NCI-H146 (cell line): ENCODE results near the gene NMB.
"Not testable (repeated sequence)": the region's sequence is repeated elsewhere in the genome, so short reads cannot be mapped to it uniquely, and the experiment has no call there.

Source experiments
- DNase-seq: peaks from one replicate; lab custom pipeline; 2025; lab: John Stamatoyannopoulos, UW

The NMB gene

GRCh38 chr15:84654689-84655453, 3.1 kb downstream of the NMB start:
- DNase-seq = peak; percentile 68

GRCh38 chr15:84653910-84654688, 3.9 kb downstream of the NMB start, which contains the start of gene WDR73:
TSS of gene WDR73 (minus strand) at chr15:84654283. CDS start at chr15:84654274, 9 bp downstream.
- DNase-seq = peak; percentile 91

GRCh38 chr15:84653584-84653909, 4.5 kb downstream of the NMB start:
- peak; percentile 33 for DNase-seq

GRCh38 chr15:84649706-84650105, 8.3 kb downstream of the NMB start:
- DNase-seq = no peak

- DNase-seq = no peak
Measured at GRCh38 chr15:84648539-84648938, 9.5 kb downstream of the NMB start.

- DNase-seq = no peak
Measured at GRCh38 chr15:84647726-84648125, 10.3 kb downstream of the NMB start.

- DNase-seq = no peak
Measured at GRCh38 chr15:84645997-84646396, 12.0 kb downstream of the NMB start.

- DNase-seq = no peak
Measured at GRCh38 chr15:84645496-84645895, 12.5 kb downstream of the NMB start.

- DNase-seq = no peak
Measured at GRCh38 chr15:84643838-84644237, 14.2 kb downstream of the NMB start.

GRCh38 chr15:84642640-84643039, 15.4 kb downstream of the NMB start:
- not testable (repeated sequence) for DNase-seq

GRCh38 chr15:84641871-84642270, 16.1 kb downstream of the NMB start:
- not testable (repeated sequence) for DNase-seq

GRCh38 chr15:84638103-84638502, 19.9 kb downstream of the NMB start:
- DNase-seq = no peak

GRCh38 chr15:84634228-84634837, 23.7 kb downstream of the NMB start:
- DNase-seq = no peak

GRCh38 chr15:84633311-84634227, 24.4 kb downstream of the NMB start:
- peak; percentile 73 for DNase-seq

- DNase-seq = no peak
Measured at GRCh38 chr15:84631706-84632272, 26.2 kb downstream of the NMB start.

- DNase-seq = no peak
Measured at GRCh38 chr15:84629033-84629432, 29.0 kb downstream of the NMB start.

- DNase-seq = no peak
Measured at GRCh38 chr15:84625123-84625522, 32.9 kb downstream of the NMB start.

GRCh38 chr15:84624359-84624758, 33.6 kb downstream of the NMB start:
- DNase-seq = no peak

GRCh38 chr15:84621358-84621979, 36.5 kb downstream of the NMB start:
- no peak for DNase-seq

- no peak for DNase-seq
Measured at GRCh38 chr15:84620626-84621025, 37.4 kb downstream of the NMB start.

- no peak for DNase-seq
Measured at GRCh38 chr15:84616235-84616634, 41.8 kb downstream of the NMB start.
